ENCODE data around the gene STOML1. TPM values are rescaled to one million over a fixed set of nuclear protein-coding genes. Genes with fewer than 3 reads are reported as not detected.
A peak's percentile ranks its signal among the peaks of the same experiment; 100 is the strongest.

The STOML1 gene
- polyA plus RNA-seq, 1 experiment: 18.3 TPM

DNA sequence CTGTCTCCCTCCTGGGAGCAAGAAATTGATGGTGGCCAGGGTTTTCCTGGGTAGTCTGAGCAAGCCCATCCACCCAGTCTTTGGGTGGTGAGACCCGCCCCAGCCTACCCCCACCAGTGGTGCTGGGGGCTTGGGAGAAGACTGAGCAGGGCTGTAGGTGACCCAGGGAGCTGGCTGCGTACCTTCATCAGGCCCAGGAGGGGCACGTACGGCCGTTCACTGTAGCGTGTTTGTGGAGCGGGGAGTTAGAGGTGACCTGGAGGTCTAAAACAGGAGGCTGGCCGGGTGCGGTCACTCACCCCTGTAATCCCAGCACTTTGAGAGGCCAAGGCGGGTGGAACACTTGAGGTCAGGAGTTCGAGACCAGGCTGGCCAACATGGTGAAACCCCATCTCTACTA is 54.4 kb downstream of the STOML1 start:
- CTCF ChIA-PET: interaction anchor here (1.1 to 1.3 kb wide), 3 partner anchors 9 to 64 kb away, joined by 3 to 4 read pairs (median 3); no protein-coding TSS in a partner anchor
- TF ChIP-seq CTCF (IDR thresholded peaks at IDR 0.05; ENCODE audit: insufficient read depth, low read depth, low read length): no peak
- Histone ChIP-seq H3K36me3 (ENCODE audit: control insufficient read depth, insufficient read depth, low read length) (peaks cover 4% of the 10 kb centered on the region), H3K4me3 (ENCODE audit: low read depth, low read length) (no peak overlapping the region), H3K27me3 (ENCODE audit: control insufficient read depth, insufficient read depth, low read length) (no peaks in the 10 kb centered on the region)
- no peak for DNase-seq (ENCODE audit: low read depth)
- POLR2A ChIA-PET: no interaction called here

GRCh38 chr15:73937296-73937695 is 54.8 kb downstream of the STOML1 start:
- TF ChIP-seq CTCF (IDR thresholded peaks at IDR 0.05; ENCODE audit: insufficient read depth, low read depth, low read length): no peak
- H3K36me3 ChIP-seq (ENCODE audit: control insufficient read depth, insufficient read depth, low read length): peaks cover 4% of the 10 kb centered on the region
- ChIA-PET POLR2A (no interaction called here), CTCF (interaction anchor here (1.1 to 2.6 kb wide), 5 partner anchors 8 to 27 kb away, joined by 3 to 13 read pairs (median 8); partner anchors contain the start of gene LOXL1)
- H3K27me3 ChIP-seq (ENCODE audit: control insufficient read depth, insufficient read depth, low read length): no peaks in the 10 kb centered on the region
- DNase-seq (ENCODE audit: low read depth): no peak
- H3K4me3 ChIP-seq (ENCODE audit: low read depth, low read length): no peak overlapping the region

DNA sequence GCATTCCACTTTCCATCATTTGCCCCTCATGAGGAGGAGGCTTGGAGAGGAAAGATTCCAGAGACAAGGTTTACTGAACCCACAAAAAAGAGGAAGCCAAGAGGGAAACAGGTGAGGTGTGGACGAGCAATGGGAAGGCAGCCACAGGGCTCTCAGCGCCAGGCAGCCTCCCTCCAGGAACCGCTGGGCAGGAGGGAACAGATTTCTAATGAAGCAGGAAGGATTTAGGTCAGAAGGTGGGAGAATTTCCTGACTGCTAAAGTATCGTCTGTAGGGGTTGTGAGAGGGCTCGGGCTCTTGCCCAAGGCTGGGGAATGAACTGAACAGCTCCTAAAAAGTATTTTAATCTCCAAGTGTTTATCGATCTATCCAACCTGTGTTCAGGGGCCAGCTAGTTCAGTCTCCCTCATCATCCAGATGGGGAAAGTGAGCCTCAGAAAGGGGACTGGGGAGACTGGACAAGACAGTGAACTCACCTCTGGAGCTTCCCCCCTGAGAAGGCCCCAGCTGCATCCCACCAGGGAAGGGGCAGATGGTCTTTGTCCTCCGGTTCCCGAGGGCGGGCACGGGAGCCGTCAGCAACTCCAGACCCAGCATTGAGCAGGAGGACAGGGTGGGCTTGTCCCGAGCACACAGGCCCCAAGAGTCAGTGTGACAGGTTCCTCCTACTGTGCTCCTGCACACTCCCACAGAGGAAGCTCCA is 55.4 kb downstream of the STOML1 start:
- CTCF ChIA-PET: interaction anchor here (0.8 to 2.6 kb wide), 8 partner anchors 8 to 103 kb away, joined by 3 to 13 read pairs (median 4); partner anchors contain the start of genes LOXL1 and TBC1D21
- Histone ChIP-seq H3K27me3 (ENCODE audit: control insufficient read depth, insufficient read depth, low read length) (no peaks in the 10 kb centered on the region), H3K4me3 (ENCODE audit: low read depth, low read length) (no peak overlapping the region), H3K36me3 (ENCODE audit: control insufficient read depth, insufficient read depth, low read length) (peaks cover 6% of the 10 kb centered on the region)
- TF ChIP-seq CTCF (IDR thresholded peaks at IDR 0.05; ENCODE audit: insufficient read depth, low read depth, low read length): no peak
- DNase-seq (ENCODE audit: low read depth): no peak
- POLR2A ChIA-PET: no interaction called here

GRCh38 chr15:73936181-73936580 is 55.9 kb downstream of the STOML1 start:
- peaks cover 6% of the 10 kb centered on the region for H3K36me3 ChIP-seq (ENCODE audit: control insufficient read depth, insufficient read depth, low read length)
- DNase-seq (ENCODE audit: low read depth): no peak
- TF ChIP-seq CTCF (IDR thresholded peaks at IDR 0.05; ENCODE audit: insufficient read depth, low read depth, low read length): peak; percentile 53
- ChIA-PET POLR2A (interaction anchor here (0.6 kb wide), 1 partner anchor 10 kb away, joined by 5 read pairs; the partner anchor contains the start of gene LOXL1), CTCF (interaction anchor here (0.8 to 2.6 kb wide), 7 partner anchors 9 to 103 kb away, joined by 3 to 13 read pairs (median 5); partner anchors contain the start of genes LOXL1 and TBC1D21)
- no peaks in the 10 kb centered on the region for H3K27me3 ChIP-seq (ENCODE audit: control insufficient read depth, insufficient read depth, low read length)
- H3K4me3 ChIP-seq (ENCODE audit: low read depth, low read length): no peak overlapping the region

GRCh38 chr15:73935547-73935946 is 56.5 kb downstream of the STOML1 start:
- TF ChIP-seq CTCF (IDR thresholded peaks at IDR 0.05; ENCODE audit: insufficient read depth, low read depth, low read length): no peak
- Histone ChIP-seq H3K36me3 (ENCODE audit: control insufficient read depth, insufficient read depth, low read length) (peaks cover 6% of the 10 kb centered on the region), H3K27me3 (ENCODE audit: control insufficient read depth, insufficient read depth, low read length) (no peaks in the 10 kb centered on the region), H3K4me3 (ENCODE audit: low read depth, low read length) (no peak overlapping the region)
- no peak for DNase-seq (ENCODE audit: low read depth)
- ChIA-PET CTCF (interaction anchor here (0.7 to 2.6 kb wide), 9 partner anchors 9 to 62 kb away, joined by 3 to 13 read pairs (median 4); partner anchors contain the start of genes LOXL1 and TBC1D21), POLR2A (interaction anchor here (0.6 kb wide), 1 partner anchor 9 kb away, joined by 5 read pairs; the partner anchor contains the start of gene LOXL1)

All from BJ (cell line).